Naive B cell (primary cell): ENCODE measurements around the gene PVALEF. TPM values are rescaled to one million over a fixed set of nuclear protein-coding genes. Genes with fewer than 3 reads are reported as not detected.

Experiments
- ATAC-seq, 2 donors: fragments of 150-1000 bp; cut with Tn5 transposase; 2 replicates each; pipeline ENCODE4 v1.10.0; 2021; ENCODE audit warnings: low read depth in 2 of 2, mild to moderate bottlenecking in 2 of 2, moderate library complexity in 2 of 2
- DNase-seq: peaks from one replicate; pipeline ENCODE4 v3.0.0; 2022
- H3K27ac Mint-ChIP-seq, 6 donors: one replicate each; pipeline ENCODE4 v1.8.0; 2020 to 2022; ENCODE audit warnings: mild to moderate bottlenecking in 6 of 6, mixed read lengths in 6 of 6, moderate library complexity in 5 of 6, inconsistent platforms in 2 of 6
- H3K27me3 Mint-ChIP-seq, 3 donors: one replicate each; pipeline ENCODE4 v1.8.0; 2021 to 2022; ENCODE audit warnings: mixed read lengths in 3 of 3, mild to moderate bottlenecking in 1 of 3
- H3K36me3 Mint-ChIP-seq, 2 donors: one replicate each; pipeline ENCODE4 v1.8.0; 2020 to 2022; ENCODE audit warnings: mixed read lengths in 2 of 2, inconsistent platforms in 1 of 2, mild to moderate bottlenecking in 1 of 2
- H3K4me1 Mint-ChIP-seq, 3 donors: one replicate each; pipeline ENCODE4 v1.8.0; 2020 to 2022; ENCODE audit warnings: mixed read lengths in 3 of 3, inconsistent platforms in 1 of 3, mild to moderate bottlenecking in 1 of 3, moderate library complexity in 1 of 3
- H3K4me3 Mint-ChIP-seq, 8 donors: one replicate each; pipeline ENCODE4 v1.8.0; 2020 to 2022; ENCODE audit warnings: mild to moderate bottlenecking in 8 of 8, mixed read lengths in 8 of 8, moderate library complexity in 8 of 8, inconsistent platforms in 2 of 8
- H3K9me3 Mint-ChIP-seq, 7 donors: one replicate each; pipeline ENCODE4 v1.8.0; 2020 to 2022; ENCODE audit warnings: mixed read lengths in 7 of 7, mild to moderate bottlenecking in 5 of 7, inconsistent platforms in 2 of 7, moderate library complexity in 1 of 7
- polyA plus RNA-seq, 6 donors: library from polyadenylated mRNA; unstranded; fragments of 300-500 nt; fragmentation: Illumina TruSeq; gene quantifications; one replicate each; pipeline ENCODE4 v1.2.3, GENCODE V29; 2021; ENCODE audit warnings: low read depth in 6 of 6

The PVALEF gene
- polyA plus RNA-seq, 6 donors from 2014 or later = not detected

GRCh38 chr17:81209141-81209540, 43.8 kb downstream of the PVALEF start:
- Mint-ChIP-seq H3K9me3 (no peaks in the 10 kb centered on the region), H3K4me3 (no peak overlapping the region), H3K4me1 (peaks cover 5 to 17% (median 13%) of the 10 kb centered on the region in 3 donors), H3K27me3 (no peaks in the 10 kb centered on the region), H3K36me3 (no peaks in the 10 kb centered on the region), H3K27ac (no peak overlapping the region)
- no peak for ATAC-seq
- no peak for DNase-seq

GRCh38 chr17:81210466-81210865, 45.2 kb downstream of the PVALEF start:
- ATAC-seq = no peak
- Mint-ChIP-seq H3K27me3 (no peaks in the 10 kb centered on the region), H3K27ac (peak overlapping the region in 1 of 6 donors; percentile 51), H3K9me3 (no peaks in the 10 kb centered on the region), H3K4me3 (no peak overlapping the region), H3K4me1 (peaks cover 5 to 17% (median 13%) of the 10 kb centered on the region in 3 donors), H3K36me3 (no peaks in the 10 kb centered on the region)
- DNase-seq = no peak

GRCh38 chr17:81210868-81211267, 45.6 kb downstream of the PVALEF start:
- DNase-seq = no peak
- peaks cover 5 to 17% (median 13%) of the 10 kb centered on the region in 3 donors for H3K4me1 Mint-ChIP-seq
- H3K27ac Mint-ChIP-seq = peak overlapping the region in 3 of 6 donors; percentile 20 to 80 (median 51)

GRCh38 chr17:81212365-81212764, 47.1 kb downstream of the PVALEF start:
- DNase-seq (no peak), ATAC-seq (no peak)
- Mint-ChIP-seq H3K27ac (peak overlapping the region in 1 of 6 donors; percentile 22), H3K4me1 (peaks cover 11 to 19% (median 17%) of the 10 kb centered on the region in 3 donors), H3K36me3 (no peaks in the 10 kb centered on the region), H3K4me3 (no peak overlapping the region), H3K9me3 (no peaks in the 10 kb centered on the region), H3K27me3 (no peaks in the 10 kb centered on the region)

More at GRCh38 chr17:81210868-81211267, 45.6 kb downstream of the PVALEF start:
- no peaks in the 10 kb centered on the region for H3K9me3 Mint-ChIP-seq
- H3K4me3 Mint-ChIP-seq = no peak overlapping the region
- no peaks in the 10 kb centered on the region for H3K36me3 Mint-ChIP-seq
- ATAC-seq = no peak
- H3K27me3 Mint-ChIP-seq = no peaks in the 10 kb centered on the region

- ATAC-seq (no peak), DNase-seq (no peak)
- Mint-ChIP-seq H3K9me3 (no peaks in the 10 kb centered on the region), H3K36me3 (no peaks in the 10 kb centered on the region), H3K27ac (no peak overlapping the region), H3K4me3 (no peak overlapping the region), H3K4me1 (peaks cover 6 to 15% (median 6%) of the 10 kb centered on the region in 3 donors), H3K27me3 (no peaks in the 10 kb centered on the region)
These were observed 48.7 kb downstream of the PVALEF start for GRCh38 chr17:81213978-81214377.

GRCh38 chr17:81217491-81217890, 52.2 kb downstream of the PVALEF start:
- no peaks in the 10 kb centered on the region for H3K9me3 Mint-ChIP-seq
- no peaks in the 10 kb centered on the region for H3K27me3 Mint-ChIP-seq
- DNase-seq (no peak), ATAC-seq (no peak)
- H3K4me3 Mint-ChIP-seq = peak overlapping the region in 1 of 8 donors; percentile 15
- H3K27ac Mint-ChIP-seq = no peak overlapping the region
- peaks cover 6 to 24% (median 10%) of the 10 kb centered on the region in 3 donors for H3K4me1 Mint-ChIP-seq
- H3K36me3 Mint-ChIP-seq = no peaks in the 10 kb centered on the region

GRCh38 chr17:81218459-81218858, 53.2 kb downstream of the PVALEF start:
- no peaks in the 10 kb centered on the region for H3K36me3 Mint-ChIP-seq
- peak overlapping the region in 1 of 8 donors; percentile 36 for H3K4me3 Mint-ChIP-seq
- H3K9me3 Mint-ChIP-seq = no peaks in the 10 kb centered on the region
- no peak for DNase-seq
- H3K4me1 Mint-ChIP-seq = peaks cover 2 to 20% (median 11%) of the 10 kb centered on the region in 3 donors
- no peaks in the 10 kb centered on the region for H3K27me3 Mint-ChIP-seq
- no peak for ATAC-seq
- H3K27ac Mint-ChIP-seq = no peak overlapping the region

GRCh38 chr17:81218991-81219390, 53.7 kb downstream of the PVALEF start:
- Mint-ChIP-seq H3K27ac (no peak overlapping the region), H3K4me3 (peak overlapping the region in 1 of 8 donors; percentile 36), H3K9me3 (no peaks in the 10 kb centered on the region), H3K4me1 (peaks cover 8 to 23% (median 16%) of the 10 kb centered on the region in 3 donors), H3K27me3 (no peaks in the 10 kb centered on the region), H3K36me3 (no peaks in the 10 kb centered on the region)
- DNase-seq (no peak), ATAC-seq (no peak)

- Mint-ChIP-seq H3K4me3 (peak overlapping the region in 1 of 8 donors; percentile 21), H3K4me1 (peaks cover 8 to 26% (median 16%) of the 10 kb centered on the region in 3 donors), H3K27ac (no peak overlapping the region), H3K27me3 (no peaks in the 10 kb centered on the region), H3K9me3 (no peaks in the 10 kb centered on the region), H3K36me3 (no peaks in the 10 kb centered on the region)
- ATAC-seq = no peak
- no peak for DNase-seq
These were observed 54.3 kb downstream of the PVALEF start for GRCh38 chr17:81219476-81220180.

GRCh38 chr17:81221371-81221841, 56.1 kb downstream of the PVALEF start:
- H3K27ac Mint-ChIP-seq = peak overlapping the region in 1 of 6 donors; percentile 61
- H3K4me3 Mint-ChIP-seq = peak overlapping the region; percentile 66 to 95 (median 78)
- H3K4me1 Mint-ChIP-seq = peaks cover 8 to 26% (median 16%) of the 10 kb centered on the region in 3 donors
- H3K27me3 Mint-ChIP-seq = no peaks in the 10 kb centered on the region
- no peak for DNase-seq
- no peak for ATAC-seq
- H3K36me3 Mint-ChIP-seq = no peaks in the 10 kb centered on the region
- no peaks in the 10 kb centered on the region for H3K9me3 Mint-ChIP-seq

- H3K4me1 Mint-ChIP-seq = peaks cover 8 to 22% (median 12%) of the 10 kb centered on the region in 3 donors
- H3K4me3 Mint-ChIP-seq = peak overlapping the region; percentile 66 to 95 (median 78)
- no peaks in the 10 kb centered on the region for H3K9me3 Mint-ChIP-seq
- no peak for ATAC-seq
- no peak overlapping the region for H3K27ac Mint-ChIP-seq
- H3K27me3 Mint-ChIP-seq = no peaks in the 10 kb centered on the region
- H3K36me3 Mint-ChIP-seq = no peaks in the 10 kb centered on the region
- no peak for DNase-seq
These were observed 56.7 kb downstream of the PVALEF start for GRCh38 chr17:81221842-81222619.

- Mint-ChIP-seq H3K9me3 (no peaks in the 10 kb centered on the region), H3K36me3 (no peaks in the 10 kb centered on the region), H3K4me1 (peaks cover 11 to 26% (median 13%) of the 10 kb centered on the region in 3 donors), H3K27ac (peak overlapping the region in 1 of 6 donors; percentile 92), H3K4me3 (peak overlapping the region; percentile 80 to 95 (median 88)), H3K27me3 (no peaks in the 10 kb centered on the region)
- no peak for DNase-seq
- peak in 1 of 2 donors; percentile 0 for ATAC-seq
These were observed 57.3 kb downstream of the PVALEF start for GRCh38 chr17:81222620-81222905.

GRCh38 chr17:81222906-81223761, 57.8 kb downstream of the PVALEF start, which contains the start of gene CEP131:
TSS of gene CEP131 (minus strand) at chr17:81222965. CDS start at chr17:81220056, 2,909 bp downstream.
- no peaks in the 10 kb centered on the region for H3K27me3 Mint-ChIP-seq
- H3K27ac Mint-ChIP-seq = peak within 1 kb of the TSS; percentile 64 to 97 (median 91)

More at GRCh38 chr17:81222906-81223761, 57.8 kb downstream of the PVALEF start, which contains the start of gene CEP131:
- H3K36me3 Mint-ChIP-seq = no peaks in the 10 kb centered on the region
- peak; percentile 98 for DNase-seq
- ATAC-seq = peak; percentile 92 to 95
- H3K4me3 Mint-ChIP-seq = peak within 1 kb of the TSS; percentile 83 to 95 (median 92)
- no peaks in the 10 kb centered on the region for H3K9me3 Mint-ChIP-seq
- peaks cover 16 to 31% (median 17%) of the 10 kb centered on the region in 3 donors for H3K4me1 Mint-ChIP-seq
